Left ventricle myocardium inferior (tissue), 1 donor: ENCODE results near the gene PTTG2. TPM values are rescaled to one million over a fixed set of nuclear protein-coding genes. Genes with fewer than 3 reads are reported as not detected.
A peak's percentile ranks its signal among the peaks of the same experiment; 100 is the strongest.

Experiments used
- DNase-seq: peaks from one replicate; pipeline ENCODE4 v3.0.0-alpha.2; 2020
- H3K27ac ChIP-seq: fragments of 200-600 bp; replicated peaks from 2 replicates; pipeline ENCODE4 v1.8.0; 2021
- H3K27me3 ChIP-seq: fragments of 200-600 bp; 2 replicates; pipeline ENCODE4 v1.8.0; 2021; ENCODE audit warnings: low read depth
- H3K36me3 ChIP-seq: fragments of 200-600 bp; 2 replicates; pipeline ENCODE4 v1.8.0; 2021
- H3K4me1 ChIP-seq: fragments of 200-600 bp; 2 replicates; pipeline ENCODE4 v1.8.0; 2021
- H3K4me3 ChIP-seq: fragments of 200-600 bp; 2 replicates; pipeline ENCODE4 v1.8.0; 2021; ENCODE audit warnings: mild to moderate bottlenecking, moderate library complexity
- H3K9me3 ChIP-seq: fragments of 200-600 bp; replicated peaks from 2 replicates; pipeline ENCODE4 v1.8.0; 2021
- intact Hi-C: fragments of 100-400 bp; cut with micrococcal nuclease; formaldehyde crosslinking; loops from one replicate; pipeline ENCODE4 v1.11.0; 2022
- total RNA-seq: library from RNA; stranded (reverse); fragmentation: NEBNext Ultra II Directional; extraction: Animal tissue kit (Norgen Biotek cat#: 25700); gene quantifications from one replicate; pipeline ENCODE4 v1.2.1, GENCODE V29; 2021
- TF ChIP-seq, protein P1 (sequence below): fragments of 200-600 bp; IDR thresholded peaks from 2 replicates; pipeline ENCODE4 v1.8.0; 2021; ENCODE audit warnings: antibody characterized with exemption, mild to moderate bottlenecking, borderline replicate concordance
- donor health status: DM: no; HTN: yes; CAD: no; lungs with severe emphysema.

Gene PTTG2
- total RNA-seq, 1 donor from 2014 or later: 0.58 TPM

DNA sequence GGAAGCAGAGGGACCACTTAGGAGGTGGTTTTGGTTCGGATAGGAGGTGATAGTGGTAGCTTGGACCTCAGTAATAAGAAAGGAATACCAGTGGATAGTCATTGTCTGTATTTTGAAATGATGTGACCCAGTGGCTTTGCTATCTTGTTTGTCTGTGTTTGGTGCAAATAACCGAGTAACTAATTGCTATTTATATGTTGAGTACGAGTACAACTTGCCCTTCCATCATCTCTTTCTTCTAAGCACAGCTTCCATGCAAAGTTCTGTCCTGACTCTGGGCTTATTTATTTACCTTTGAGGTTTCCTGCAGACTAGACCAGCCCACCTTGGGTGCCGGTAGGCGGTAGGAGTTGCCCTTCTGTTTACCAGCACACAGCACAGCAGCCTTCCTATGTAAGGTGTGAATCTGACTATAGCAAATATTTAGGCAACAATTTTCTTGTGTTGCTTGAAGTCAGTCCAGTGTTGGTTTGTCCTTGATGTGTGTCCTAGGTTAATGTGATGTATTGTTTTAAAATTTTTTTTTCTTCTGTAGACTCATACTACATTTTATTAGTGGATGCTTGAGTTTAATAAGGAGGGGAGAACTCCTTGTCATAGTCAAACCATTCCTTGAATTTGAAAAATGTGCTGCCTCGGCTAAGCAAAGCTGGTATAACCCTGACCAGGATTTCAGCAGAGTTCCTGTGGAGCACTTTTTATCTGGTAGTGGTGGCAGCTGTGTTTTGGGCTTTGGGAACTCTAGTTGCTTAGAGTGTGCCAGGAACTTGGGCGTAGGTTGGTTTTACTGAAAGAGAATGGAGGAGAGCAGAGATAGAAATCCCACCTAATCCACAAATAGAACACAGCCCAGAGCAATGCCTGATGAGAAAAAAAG lies 21.9 kb downstream of the PTTG2 start:
- H3K4me3 ChIP-seq: peak overlapping the region; percentile 11
- TF ChIP-seq, protein P1, sequence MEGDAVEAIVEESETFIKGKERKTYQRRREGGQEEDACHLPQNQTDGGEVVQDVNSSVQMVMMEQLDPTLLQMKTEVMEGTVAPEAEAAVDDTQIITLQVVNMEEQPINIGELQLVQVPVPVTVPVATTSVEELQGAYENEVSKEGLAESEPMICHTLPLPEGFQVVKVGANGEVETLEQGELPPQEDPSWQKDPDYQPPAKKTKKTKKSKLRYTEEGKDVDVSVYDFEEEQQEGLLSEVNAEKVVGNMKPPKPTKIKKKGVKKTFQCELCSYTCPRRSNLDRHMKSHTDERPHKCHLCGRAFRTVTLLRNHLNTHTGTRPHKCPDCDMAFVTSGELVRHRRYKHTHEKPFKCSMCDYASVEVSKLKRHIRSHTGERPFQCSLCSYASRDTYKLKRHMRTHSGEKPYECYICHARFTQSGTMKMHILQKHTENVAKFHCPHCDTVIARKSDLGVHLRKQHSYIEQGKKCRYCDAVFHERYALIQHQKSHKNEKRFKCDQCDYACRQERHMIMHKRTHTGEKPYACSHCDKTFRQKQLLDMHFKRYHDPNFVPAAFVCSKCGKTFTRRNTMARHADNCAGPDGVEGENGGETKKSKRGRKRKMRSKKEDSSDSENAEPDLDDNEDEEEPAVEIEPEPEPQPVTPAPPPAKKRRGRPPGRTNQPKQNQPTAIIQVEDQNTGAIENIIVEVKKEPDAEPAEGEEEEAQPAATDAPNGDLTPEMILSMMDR: no peak
- no peaks in the 10 kb centered on the region for H3K9me3 ChIP-seq
- no peaks in the 10 kb centered on the region for H3K36me3 ChIP-seq
- intact Hi-C loops: no loop called here
- peaks cover 81% of the 10 kb centered on the region for H3K4me1 ChIP-seq
- peak overlapping the region; percentile 74 for H3K27ac ChIP-seq
- no peaks in the 10 kb centered on the region for H3K27me3 ChIP-seq
- DNase-seq: no peak

DNA sequence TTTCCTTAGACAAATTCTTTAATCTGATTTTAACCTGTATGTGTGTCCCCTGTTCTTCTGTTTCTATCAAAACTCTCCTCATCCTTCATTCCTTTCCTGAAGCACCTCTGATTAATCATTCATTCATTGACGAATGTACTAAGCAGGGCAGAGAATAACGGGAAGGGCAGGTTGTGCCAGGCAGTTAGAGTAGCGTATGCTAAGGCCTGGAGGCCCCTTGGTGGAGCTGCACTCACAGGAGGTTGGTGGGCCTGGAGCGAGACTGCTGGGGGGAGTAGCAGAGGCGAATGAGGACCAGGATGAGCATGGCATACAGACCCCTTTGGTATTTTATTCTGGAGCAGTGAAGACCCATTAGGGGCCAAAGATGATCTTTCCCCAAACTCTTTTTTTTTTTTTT lies 22.5 kb downstream of the PTTG2 start:
- TF ChIP-seq, protein P1: no peak
- Histone ChIP-seq H3K27me3 (no peaks in the 10 kb centered on the region), H3K36me3 (no peaks in the 10 kb centered on the region), H3K9me3 (no peaks in the 10 kb centered on the region), H3K4me3 (no peak overlapping the region), H3K4me1 (peaks cover 83% of the 10 kb centered on the region), H3K27ac (peak overlapping the region; percentile 74)
- DNase-seq: no peak
- intact Hi-C loops: no loop called here

DNA sequence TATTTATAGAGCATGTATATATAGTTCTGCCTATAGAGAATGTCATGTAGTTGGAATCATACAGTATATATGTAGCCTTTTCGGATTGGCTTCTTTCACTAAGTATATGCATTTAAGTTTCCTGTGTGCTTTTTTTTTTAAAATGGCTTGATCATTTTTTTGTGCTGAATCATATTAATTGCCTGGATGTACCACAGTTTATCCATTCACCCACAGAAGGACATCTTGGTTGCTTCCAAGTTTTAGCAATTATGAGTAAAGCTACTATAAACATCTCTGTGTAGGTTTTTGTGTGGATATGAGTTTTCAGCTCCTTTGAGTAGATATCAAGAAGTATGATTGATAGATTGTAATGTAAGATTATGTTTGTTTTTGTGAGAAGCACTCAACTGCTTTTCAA lies 23.8 kb downstream of the PTTG2 start:
- intact Hi-C loops: no loop called here
- Histone ChIP-seq H3K27me3 (no peaks in the 10 kb centered on the region), H3K4me1 (peaks cover 83% of the 10 kb centered on the region), H3K36me3 (no peaks in the 10 kb centered on the region), H3K9me3 (no peaks in the 10 kb centered on the region), H3K4me3 (no peak overlapping the region), H3K27ac (no peak overlapping the region)
- TF ChIP-seq, protein P1: no peak
- no peak for DNase-seq

DNA sequence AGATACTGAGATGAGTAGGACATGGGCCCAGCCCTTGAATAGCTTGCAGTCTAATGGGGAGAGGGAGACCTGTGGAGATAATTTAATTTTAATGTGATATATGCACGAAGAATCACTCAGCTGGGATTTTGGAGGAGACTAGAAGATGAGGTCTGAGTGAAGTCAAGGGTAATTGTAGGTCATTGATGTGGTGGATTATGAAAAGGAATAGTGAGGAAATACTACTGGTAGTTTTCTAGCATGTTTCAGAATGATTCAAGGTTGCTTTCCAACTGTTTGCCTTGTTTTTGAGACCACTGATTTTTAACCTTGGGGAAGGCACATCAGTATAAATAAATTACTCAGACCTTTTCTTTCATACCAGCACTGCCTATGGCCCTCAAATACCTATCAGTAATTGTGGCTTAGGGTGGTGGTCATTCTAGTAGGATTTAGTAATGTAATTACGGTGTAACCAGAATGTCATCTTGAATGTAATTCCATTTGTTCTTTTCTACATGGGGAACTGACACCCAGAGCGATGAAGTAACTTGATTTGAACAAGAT lies 25.6 kb downstream of the PTTG2 start:
- H3K4me3 ChIP-seq: no peak overlapping the region
- H3K27me3 ChIP-seq: no peaks in the 10 kb centered on the region
- no peak for DNase-seq
- no peaks in the 10 kb centered on the region for H3K36me3 ChIP-seq
- peaks cover 83% of the 10 kb centered on the region for H3K4me1 ChIP-seq
- no peaks in the 10 kb centered on the region for H3K9me3 ChIP-seq
- intact Hi-C loops: no loop called here
- TF ChIP-seq, protein P1: no peak
- peak overlapping the region; percentile 9 for H3K27ac ChIP-seq

DNA sequence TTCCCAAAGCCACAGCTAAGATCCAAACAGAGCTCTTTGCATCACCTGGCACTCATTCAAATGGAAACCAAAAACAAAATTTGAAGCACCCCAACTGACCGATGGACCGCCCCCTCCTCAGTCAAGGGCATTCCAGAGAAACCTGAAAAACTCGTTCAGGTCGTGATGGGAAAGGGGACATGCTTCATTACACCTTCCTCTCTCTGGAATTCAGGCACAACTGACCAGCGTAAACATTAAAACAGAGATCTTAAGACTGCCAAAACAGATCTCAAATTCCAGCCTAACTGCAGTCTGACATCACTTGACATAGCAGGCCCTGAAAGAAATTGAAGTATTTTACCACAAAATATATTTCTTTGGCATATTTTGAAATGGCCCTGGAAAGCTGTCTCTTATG lies 28.5 kb downstream of the PTTG2 start:
- H3K4me1 ChIP-seq: peaks cover 73% of the 10 kb centered on the region
- no peak for DNase-seq
- no peak overlapping the region for H3K4me3 ChIP-seq
- peak overlapping the region; percentile 80 for H3K27ac ChIP-seq
- intact Hi-C loops: no loop called here
- H3K36me3 ChIP-seq: no peaks in the 10 kb centered on the region
- TF ChIP-seq, protein P1: no peak
- H3K9me3 ChIP-seq: no peaks in the 10 kb centered on the region
- H3K27me3 ChIP-seq: no peaks in the 10 kb centered on the region
